Sigmoid colon (tissue), 4 donors: ENCODE results near the gene NT5DC4.

Source experiments
- CTCF ChIP-seq, 4 experiments: fragments of 450-650 bp in 3 of 4; fragments of 200-600 bp in 1 of 4; IDR thresholded peaks; one replicate each; pipeline ENCODE4 v1.5.1; 2016 to 2019; ENCODE audit warnings: antibody characterized with exemption in 4 of 4, mild to moderate bottlenecking in 3 of 4, moderate library complexity in 2 of 4
- EP300 ChIP-seq, 4 donors: sonication (generic); formaldehyde crosslinking; IDR thresholded peaks; one replicate each; pipeline ENCODE4 v1.6.1; 2017; ENCODE audit warnings: antibody characterized with exemption in 4 of 4
- POLR2A ChIP-seq, 2 donors: fragments of 450-650 bp; IDR thresholded peaks; one replicate each; pipeline ENCODE4 v1.6.1; 2016; ENCODE audit warnings: antibody characterized with exemption in 2 of 2, mild to moderate bottlenecking in 2 of 2, moderate library complexity in 2 of 2
- POLR2AphosphoS5 ChIP-seq, 4 donors: sonication (generic); formaldehyde crosslinking; IDR thresholded peaks; one replicate each; pipeline ENCODE4 v1.6.1; 2017; ENCODE audit warnings: antibody characterized with exemption in 4 of 4

- TF ChIP-seq CTCF (IDR thresholded peaks at IDR 0.05), result no peak
- no peak for TF ChIP-seq POLR2A (IDR thresholded peaks at IDR 0.05)
- no peak for TF ChIP-seq POLR2AphosphoS5 (IDR thresholded peaks at IDR 0.05)
- no peak for TF ChIP-seq EP300 (IDR thresholded peaks at IDR 0.05)
These were observed 2.7 kb downstream of the NT5DC4 start for GRCh38 chr2:112723547-112723940.
